Kidney (tissue), 14 donors: ENCODE data around the gene EMP3. TPM values are rescaled to one million over a fixed set of nuclear protein-coding genes. Genes with fewer than 3 reads are reported as not detected.
A peak's percentile ranks its signal among the peaks of the same experiment; 100 is the strongest.
"Not testable (repeated sequence)": the region's sequence is repeated elsewhere in the genome, so short reads cannot be mapped to it uniquely, and the experiment has no call there.

Experiments
- DNase-seq, 5 donors: peaks; one replicate each; pipeline ENCODE4 v3.0.0-alpha.2; 2013 to 2020
- FAIRE-seq: peaks from 2 replicates; lab custom pipeline; 2012; peaks lifted over from hg19 to GRCh38; lab: Jason Lieb, UNC
- H3K27ac ChIP-seq, 2 donors: one replicate each; pipeline ENCODE4 v1.7.0; 2013; ENCODE audit warnings: low read depth in 2 of 2, low read length in 2 of 2, inconsistent platforms in 1 of 2
- H3K27me3 ChIP-seq: one replicate; pipeline ENCODE4 v1.7.1; 2013; ENCODE audit warnings: low read length, inconsistent platforms; ENCODE audit not compliant: control insufficient read depth, insufficient read depth
- H3K36me3 ChIP-seq, 3 donors: one replicate each; pipeline versions ENCODE4 v1.7.0 to v1.7.1; 2013; ENCODE audit warnings: low read length in 3 of 3, control low read depth in 1 of 3, inconsistent platforms in 1 of 3; ENCODE audit not compliant: insufficient read depth in 3 of 3, control insufficient read depth in 2 of 3
- H3K4me1 ChIP-seq, 3 donors: one replicate each; pipeline versions ENCODE4 v1.7.0 to v1.7.1; 2013; ENCODE audit warnings: low read length in 3 of 3, inconsistent platforms in 1 of 3, low read depth in 1 of 3; ENCODE audit not compliant: control insufficient read depth in 2 of 3, insufficient read depth in 2 of 3
- H3K4me3 ChIP-seq, 3 donors: one replicate each; pipeline versions ENCODE4 v1.7.0 to v1.8.1; 2013; ENCODE audit warnings: low read length in 3 of 3, control low read depth in 1 of 3, inconsistent platforms in 1 of 3
- H3K9ac ChIP-seq, 3 donors: one replicate each; pipeline versions ENCODE4 v1.7.0 to v1.7.1; 2013; ENCODE audit warnings: low read length in 3 of 3, control low read depth in 1 of 3, inconsistent platforms in 1 of 3
- H3K9me3 ChIP-seq, 3 donors: one replicate each; pipeline versions ENCODE4 v1.7.0 to v1.7.1; 2013; ENCODE audit warnings: low read length in 3 of 3, control low read depth in 1 of 3, inconsistent platforms in 1 of 3; ENCODE audit not compliant: control insufficient read depth in 2 of 3, insufficient read depth in 1 of 3
- CTCF ChIP-seq: IDR thresholded peaks from 3 replicates; pipeline ENCODE4 v1.5.1; 2012; ENCODE audit warnings: mild to moderate bottlenecking, moderate library complexity, borderline replicate concordance; ENCODE audit not compliant: insufficient read depth; ENCODE audit errors: extremely low read depth
- intact Hi-C: fragments of 100-400 bp; cut with DNase I; formaldehyde crosslinking; loops from one replicate; pipeline ENCODE4 v1.11.1; 2022
- polyA plus RNA-seq: library from polyadenylated mRNA; stranded (reverse); fragments of 350-450 nt; fragmentation: Illumina TruSeq; extraction: RNeasy Lipid Tissue Mini Kit (QIAGEN cat#74804); gene quantifications from one replicate; pipeline ENCODE4 v1.2.3, GENCODE V29; 2014; ENCODE audit warnings: low read depth, low replicate concordance; ENCODE audit not compliant: insufficient read depth
- total RNA-seq: library from RNA; stranded (reverse); fragmentation: NEBNext Ultra II Directional; extraction: Animal tissue kit (Norgen Biotek cat#: 25700); gene quantifications from one replicate; pipeline ENCODE4 v1.2.1, GENCODE V29; 2021
- donor health status: control.
- donor health status: control.
- donor health status: control.
- donor health status: control.
- donor health status: control.
- donor health status: DM: yes; HTN: yes; CAD: no.
- donor health status: Normal renal cell carcinoma (clear cell type).

Gene EMP3
- total and polyA plus RNA-seq, 2 donors from 2014 or later = 75.9 to 78.6 TPM

DNA sequence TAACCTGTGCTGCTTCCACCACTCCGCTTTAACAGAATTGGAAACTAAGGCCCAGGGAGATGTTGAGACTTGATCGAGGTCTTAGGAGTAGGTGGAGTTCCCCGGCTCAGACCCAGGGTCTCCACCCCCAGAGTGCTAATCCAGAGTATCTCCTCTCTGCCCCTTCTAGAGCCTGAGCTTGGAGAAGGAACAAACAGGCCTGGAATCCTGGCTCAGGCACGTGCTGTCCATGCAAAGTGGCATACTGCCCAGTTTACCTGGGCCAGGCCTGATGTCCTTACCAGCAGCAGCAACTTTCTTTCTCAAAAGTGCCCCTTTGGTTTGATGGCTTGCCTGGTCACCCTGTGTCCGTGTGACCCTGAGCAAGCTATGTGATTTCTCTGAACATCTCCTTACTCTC, 42.5 kb downstream of the EMP3 start:
- DNase-seq (no peak), FAIRE-seq (no peak)
- H3K9me3 ChIP-seq = no peaks in the 10 kb centered on the region
- H3K27me3 ChIP-seq = no peaks in the 10 kb centered on the region
- intact Hi-C loops = no loop called here
- no peak for TF ChIP-seq CTCF
- H3K4me1 ChIP-seq = peaks cover 0 to 12% (median 5%) of the 10 kb centered on the region in 3 donors
- H3K9ac ChIP-seq = no peak overlapping the region
- H3K27ac ChIP-seq = no peak overlapping the region
- no peak overlapping the region for H3K4me3 ChIP-seq
- H3K36me3 ChIP-seq = no peaks in the 10 kb centered on the region

- DNase-seq (peak in 4 of 5 donors; percentile 71 to 88 (median 80)), FAIRE-seq (no peak)
- no peaks in the 10 kb centered on the region for H3K27me3 ChIP-seq
- peak overlapping the region in 1 of 2 donors; percentile 49 for H3K27ac ChIP-seq
- no peaks in the 10 kb centered on the region for H3K9me3 ChIP-seq
- no peak for TF ChIP-seq CTCF
- no peak overlapping the region for H3K4me3 ChIP-seq
- intact Hi-C loops = no loop called here
- H3K9ac ChIP-seq = no peak overlapping the region
- no peaks in the 10 kb centered on the region for H3K36me3 ChIP-seq
- peaks cover 0 to 8% (median 5%) of the 10 kb centered on the region in 3 donors for H3K4me1 ChIP-seq
Observed at GRCh38 chr19:48368936-48369335, 43.6 kb downstream of the EMP3 start.

GRCh38 chr19:48370955-48371354, 45.6 kb downstream of the EMP3 start:
- FAIRE-seq (no peak), DNase-seq (no peak)
- H3K4me1 ChIP-seq = peaks cover 0 to 5% (median 5%) of the 10 kb centered on the region in 3 donors
- H3K9me3 ChIP-seq = no peaks in the 10 kb centered on the region
- H3K9ac ChIP-seq = no peak overlapping the region
- H3K36me3 ChIP-seq = no peaks in the 10 kb centered on the region
- no peak overlapping the region for H3K4me3 ChIP-seq
- H3K27me3 ChIP-seq = no peaks in the 10 kb centered on the region
- intact Hi-C loops = no loop called here
- H3K27ac ChIP-seq = no peak overlapping the region
- TF ChIP-seq CTCF = no peak

GRCh38 chr19:48371367-48371766, 46.0 kb downstream of the EMP3 start:
- Histone ChIP-seq H3K36me3 (no peaks in the 10 kb centered on the region), H3K27me3 (no peaks in the 10 kb centered on the region), H3K4me1 (peaks cover 0 to 5% (median 5%) of the 10 kb centered on the region in 3 donors), H3K27ac (no peak overlapping the region), H3K4me3 (no peak overlapping the region), H3K9ac (no peak overlapping the region), H3K9me3 (no peaks in the 10 kb centered on the region)
- no peak for TF ChIP-seq CTCF
- intact Hi-C loops = no loop called here
- FAIRE-seq (no peak), DNase-seq (no peak)

DNA sequence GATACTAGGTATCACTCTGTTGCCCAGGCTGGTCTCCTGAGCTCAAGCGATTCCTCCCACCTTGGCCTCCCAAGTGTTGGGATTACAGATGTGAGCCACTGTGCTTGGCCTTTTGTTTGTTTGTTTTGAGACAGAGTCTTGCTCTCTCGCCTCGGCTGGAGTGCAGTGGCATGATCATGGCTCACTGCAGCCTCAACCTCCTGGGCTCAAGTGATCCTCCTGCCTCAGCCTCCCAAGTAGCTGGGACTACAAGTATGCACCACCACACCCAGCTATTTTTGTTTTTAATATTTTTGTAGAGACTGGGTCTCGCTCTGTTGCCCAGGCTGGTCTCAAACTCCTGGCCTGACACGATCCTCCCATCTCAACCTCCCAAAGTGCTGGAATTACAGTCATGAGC, 46.4 kb downstream of the EMP3 start:
- H3K27ac ChIP-seq, intact Hi-C loops, DNase-seq, H3K9me3 ChIP-seq, H3K27me3 ChIP-seq, H3K9ac ChIP-seq, H3K36me3 ChIP-seq, H3K4me3 ChIP-seq, H3K4me1 ChIP-seq, FAIRE-seq: not testable (repeated sequence)
